Muscle layer of colon (tissue), 2 donors: ENCODE measurements around the gene PDGFRA.
A peak's percentile ranks its signal among the peaks of the same experiment; 100 is the strongest.
"Not testable (repeated sequence)": the region's sequence is repeated elsewhere in the genome, so short reads cannot be mapped to it uniquely, and the experiment has no call there.

Source experiments
- H3K27ac ChIP-seq: one replicate; pipeline ENCODE4 v1.7.0; 2013; ENCODE audit warnings: low read depth, mild to moderate bottlenecking, low read length, moderate library complexity
- H3K27me3 ChIP-seq, 2 donors: one replicate each; pipeline ENCODE4 v1.7.0; 2013; ENCODE audit warnings: low read length in 2 of 2, mild to moderate bottlenecking in 2 of 2; ENCODE audit not compliant: insufficient read depth in 2 of 2, control insufficient read depth in 1 of 2
- H3K36me3 ChIP-seq: one replicate; pipeline ENCODE4 v1.7.0; 2013; ENCODE audit warnings: mild to moderate bottlenecking, low read length; ENCODE audit not compliant: insufficient read depth
- H3K4me1 ChIP-seq: one replicate; pipeline ENCODE4 v1.7.0; 2013; ENCODE audit warnings: mild to moderate bottlenecking, low read length; ENCODE audit not compliant: insufficient read depth
- H3K4me3 ChIP-seq, 2 donors: one replicate each; pipeline ENCODE4 v1.7.0; 2013; ENCODE audit warnings: low read length in 2 of 2, low read depth in 1 of 2, mild to moderate bottlenecking in 1 of 2, moderate library complexity in 1 of 2
- H3K9ac ChIP-seq: one replicate; pipeline ENCODE4 v1.7.0; 2013; ENCODE audit warnings: low read length
- H3K9me3 ChIP-seq: one replicate; pipeline ENCODE4 v1.7.0; 2013; ENCODE audit warnings: mild to moderate bottlenecking, low read length
- donor health status: abdominal sarcoma.
- donor health status: Adenocarcinoma of cecum.

The PDGFRA gene

GRCh38 chr4:54229631-54230483 lies 764 bp downstream of the PDGFRA start:
- H3K36me3 ChIP-seq, result no peaks in the 10 kb centered on the region
- peaks cover 67 to 87% of the 10 kb centered on the region in 2 donors for H3K27me3 ChIP-seq
- peak overlapping the region; percentile 15 to 50 for H3K4me3 ChIP-seq
- H3K9me3 ChIP-seq, result no peaks in the 10 kb centered on the region
- peaks cover 39% of the 10 kb centered on the region for H3K4me1 ChIP-seq
- H3K9ac ChIP-seq, result peak overlapping the region; percentile 9
- peak overlapping the region; percentile 48 for H3K27ac ChIP-seq

GRCh38 chr4:54230484-54231418 lies 1.7 kb downstream of the PDGFRA start:
- Histone ChIP-seq H3K9ac (peak overlapping the region; percentile 9), H3K9me3 (no peaks in the 10 kb centered on the region), H3K36me3 (no peaks in the 10 kb centered on the region), H3K27me3 (peaks cover 60 to 78% of the 10 kb centered on the region in 2 donors), H3K4me1 (peaks cover 37% of the 10 kb centered on the region), H3K4me3 (peak overlapping the region; percentile 28 to 50), H3K27ac (no peak overlapping the region)

GRCh38 chr4:54231419-54231767 lies 2.3 kb downstream of the PDGFRA start:
- Histone ChIP-seq H3K4me3 (peak overlapping the region; percentile 11 to 50), H3K27ac (no peak overlapping the region), H3K9ac (peak overlapping the region; percentile 9)

GRCh38 chr4:54231768-54232688 lies 2.9 kb downstream of the PDGFRA start:
- peak overlapping the region; percentile 11 to 50 for H3K4me3 ChIP-seq
- no peaks in the 10 kb centered on the region for H3K9me3 ChIP-seq
- H3K36me3 ChIP-seq, result no peaks in the 10 kb centered on the region
- no peak overlapping the region for H3K9ac ChIP-seq
- H3K27ac ChIP-seq, result peak overlapping the region; percentile 48
- peaks cover 26% of the 10 kb centered on the region for H3K4me1 ChIP-seq
- peaks cover 47 to 65% of the 10 kb centered on the region in 2 donors for H3K27me3 ChIP-seq

More at GRCh38 chr4:54231419-54231767, 2.3 kb downstream of the PDGFRA start:
- H3K4me1 ChIP-seq, result peaks cover 31% of the 10 kb centered on the region
- H3K36me3 ChIP-seq, result no peaks in the 10 kb centered on the region
- H3K27me3 ChIP-seq, result peaks cover 54 to 71% of the 10 kb centered on the region in 2 donors
- H3K9me3 ChIP-seq, result no peaks in the 10 kb centered on the region

- Histone ChIP-seq H3K27me3 (peaks cover 36 to 52% of the 10 kb centered on the region in 2 donors), H3K4me3 (peak overlapping the region; percentile 38 to 45), H3K4me1 (peaks cover 14% of the 10 kb centered on the region), H3K9ac (no peak overlapping the region), H3K9me3 (no peaks in the 10 kb centered on the region), H3K36me3 (no peaks in the 10 kb centered on the region), H3K27ac (peak overlapping the region; percentile 52)
These were observed 4.2 kb downstream of the PDGFRA start for GRCh38 chr4:54233277-54233696.

- H3K27me3 ChIP-seq, result peaks cover 30 to 46% of the 10 kb centered on the region in 2 donors
- no peaks in the 10 kb centered on the region for H3K9me3 ChIP-seq
- H3K4me1 ChIP-seq, result peaks cover 14% of the 10 kb centered on the region
- no peak overlapping the region for H3K9ac ChIP-seq
- peak overlapping the region; percentile 36 to 45 for H3K4me3 ChIP-seq
- H3K27ac ChIP-seq, result no peak overlapping the region
- H3K36me3 ChIP-seq, result no peaks in the 10 kb centered on the region
These were observed 4.8 kb downstream of the PDGFRA start for GRCh38 chr4:54233697-54234496.

- Histone ChIP-seq H3K4me3 (peak overlapping the region in 1 of 2 donors; percentile 36), H3K4me1 (peaks cover 14% of the 10 kb centered on the region), H3K27me3 (peaks cover 23 to 39% of the 10 kb centered on the region in 2 donors), H3K27ac (no peak overlapping the region), H3K9me3 (no peaks in the 10 kb centered on the region), H3K9ac (no peak overlapping the region), H3K36me3 (no peaks in the 10 kb centered on the region)
These were observed 5.6 kb downstream of the PDGFRA start for GRCh38 chr4:54234497-54235205.

GRCh38 chr4:54236316-54236715 lies 7.2 kb downstream of the PDGFRA start:
- not testable (repeated sequence) for H3K4me3 ChIP-seq, H3K9me3 ChIP-seq, H3K27ac ChIP-seq, H3K9ac ChIP-seq, H3K36me3 ChIP-seq
- peaks cover 10 to 22% of the 10 kb centered on the region in 2 donors for H3K27me3 ChIP-seq
- H3K4me1 ChIP-seq, result peaks cover 14% of the 10 kb centered on the region

- Histone ChIP-seq H3K4me3 (no peak overlapping the region), H3K27me3 (peaks cover 0 to 9% of the 10 kb centered on the region in 2 donors), H3K4me1 (peaks cover 8% of the 10 kb centered on the region), H3K36me3 (no peaks in the 10 kb centered on the region), H3K9me3 (no peaks in the 10 kb centered on the region), H3K27ac (no peak overlapping the region), H3K9ac (no peak overlapping the region)
These were observed 8.7 kb downstream of the PDGFRA start for GRCh38 chr4:54237770-54238169.

GRCh38 chr4:54238389-54238788 lies 9.3 kb downstream of the PDGFRA start:
- H3K27me3 ChIP-seq, result peaks cover 0 to 3% of the 10 kb centered on the region in 2 donors
- no peak overlapping the region for H3K9ac ChIP-seq
- no peaks in the 10 kb centered on the region for H3K9me3 ChIP-seq
- peaks cover 8% of the 10 kb centered on the region for H3K4me1 ChIP-seq
- no peaks in the 10 kb centered on the region for H3K36me3 ChIP-seq
- H3K27ac ChIP-seq, result no peak overlapping the region
- no peak overlapping the region for H3K4me3 ChIP-seq
